Measurements from ENCODE around the gene ENTPD2.
"Not testable (repeated sequence)": the region's sequence is repeated elsewhere in the genome, so short reads cannot be mapped to it uniquely, and the experiment has no call there.

Gene ENTPD2

GRCh38 chr9:137048655-137049543 lies 5.0 kb downstream of the ENTPD2 start:
- DNase-seq (ENCODE audit: low read depth in 1 of 2, low spot score in 1 of 2): no peak

GRCh38 chr9:137046088-137046787 lies 7.6 kb downstream of the ENTPD2 start, which contains the start of gene NPDC1:
TSS of gene NPDC1 (minus strand) at chr9:137046177. CDS start at chr9:137045989, 188 bp downstream.
- peak; percentile 56 to 69 for DNase-seq (ENCODE audit: low read depth in 1 of 2, low spot score in 1 of 2)

- DNase-seq (ENCODE audit: low read depth in 1 of 2, low spot score in 1 of 2): no peak
Measured at GRCh38 chr9:137045294-137046087, 8.4 kb downstream of the ENTPD2 start.

DNA sequence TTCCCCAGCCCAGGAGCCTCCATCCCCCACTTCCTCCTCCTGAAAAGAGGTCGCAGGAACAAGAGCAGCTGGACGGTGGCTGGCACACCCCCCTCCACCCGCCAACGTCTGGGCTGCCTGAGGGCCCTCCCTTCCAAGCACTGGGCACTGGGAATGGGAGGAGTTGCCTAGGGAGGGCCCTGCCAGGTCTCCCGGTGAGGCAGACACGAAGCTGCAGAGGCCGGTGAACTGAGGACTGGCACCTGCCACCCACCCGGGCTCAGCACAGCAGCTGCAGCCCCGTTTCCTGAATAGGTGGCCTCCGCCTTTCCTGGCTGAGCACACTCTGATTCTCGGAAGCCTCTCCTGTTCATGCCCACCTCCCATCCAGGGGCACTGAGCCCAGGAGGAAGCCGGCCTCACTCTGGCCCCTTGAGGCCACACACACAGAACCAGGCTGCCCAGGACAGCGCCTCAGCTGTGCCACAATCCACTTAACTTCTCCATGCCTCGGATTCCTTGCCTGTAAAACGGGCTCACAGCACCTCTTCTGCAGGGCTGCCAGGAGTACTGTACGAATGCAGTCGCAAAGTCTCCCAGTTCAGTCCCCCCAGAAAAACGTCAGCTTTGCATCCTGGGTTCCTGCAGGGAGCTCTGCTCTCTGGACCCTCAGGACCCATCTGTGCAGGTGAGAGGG lies 9.2 kb downstream of the ENTPD2 start:
- no peak for DNase-seq (ENCODE audit: low read depth in 1 of 2, low spot score in 1 of 2)

- DNase-seq (ENCODE audit: low read depth in 1 of 2, low spot score in 1 of 2): no peak
Measured at GRCh38 chr9:137044037-137044436, 9.8 kb downstream of the ENTPD2 start.

DNA sequence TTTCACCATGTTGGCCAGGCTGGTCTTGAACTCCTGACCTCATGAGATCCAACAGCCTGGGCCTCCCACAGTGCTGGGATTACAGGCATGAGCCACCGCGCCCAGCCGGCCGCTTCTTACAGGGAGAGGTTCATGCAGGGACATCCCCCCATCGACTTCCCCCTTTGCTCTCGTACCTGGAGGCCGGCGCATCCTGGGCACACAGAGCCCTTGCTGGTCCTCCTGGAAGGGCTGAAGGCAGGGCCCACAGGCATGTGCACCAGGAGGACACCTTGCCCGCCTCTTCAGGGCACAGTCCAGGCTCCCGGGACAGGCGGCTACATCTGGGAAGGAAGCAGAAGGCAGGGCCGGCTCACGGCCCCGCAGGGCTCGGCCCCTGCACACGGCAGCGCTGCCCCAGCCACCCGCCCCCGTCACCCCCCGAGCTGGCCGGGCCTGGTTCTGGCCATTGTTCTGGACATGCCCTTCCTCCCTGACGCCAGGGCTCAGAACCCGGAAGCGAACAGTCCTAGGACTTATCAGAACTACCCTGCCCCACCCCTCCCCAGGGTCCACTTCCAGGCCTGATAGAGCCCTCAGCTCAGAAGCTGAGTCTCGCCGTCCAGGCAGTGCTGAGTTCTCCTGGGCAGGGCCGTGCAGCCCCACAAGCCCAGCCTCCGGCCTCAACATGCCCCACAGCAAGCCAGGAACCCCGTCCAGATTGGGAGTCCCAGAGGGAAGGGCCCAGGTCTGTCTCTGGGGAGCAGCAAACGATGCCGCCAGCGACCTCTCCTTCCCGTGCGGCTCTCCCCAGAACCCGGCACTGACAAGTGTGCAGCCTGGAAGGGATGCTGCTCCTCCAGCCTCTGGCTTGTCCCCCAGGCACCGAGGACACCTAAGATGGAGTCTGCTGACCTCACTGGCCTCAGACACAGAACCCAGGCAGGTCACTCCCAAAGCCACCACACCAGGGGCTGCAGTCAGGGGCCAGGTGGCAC lies 10.8 kb downstream of the ENTPD2 start:
- no peak for DNase-seq (ENCODE audit: low read depth in 1 of 2, low spot score in 1 of 2)

GRCh38 chr9:137041124-137041523 lies 12.7 kb downstream of the ENTPD2 start:
- DNase-seq (ENCODE audit: low read depth in 1 of 2, low spot score in 1 of 2): no peak

GRCh38 chr9:137040568-137040967 lies 13.3 kb downstream of the ENTPD2 start:
- DNase-seq (ENCODE audit: low read depth in 1 of 2, low spot score in 1 of 2): no peak

DNA sequence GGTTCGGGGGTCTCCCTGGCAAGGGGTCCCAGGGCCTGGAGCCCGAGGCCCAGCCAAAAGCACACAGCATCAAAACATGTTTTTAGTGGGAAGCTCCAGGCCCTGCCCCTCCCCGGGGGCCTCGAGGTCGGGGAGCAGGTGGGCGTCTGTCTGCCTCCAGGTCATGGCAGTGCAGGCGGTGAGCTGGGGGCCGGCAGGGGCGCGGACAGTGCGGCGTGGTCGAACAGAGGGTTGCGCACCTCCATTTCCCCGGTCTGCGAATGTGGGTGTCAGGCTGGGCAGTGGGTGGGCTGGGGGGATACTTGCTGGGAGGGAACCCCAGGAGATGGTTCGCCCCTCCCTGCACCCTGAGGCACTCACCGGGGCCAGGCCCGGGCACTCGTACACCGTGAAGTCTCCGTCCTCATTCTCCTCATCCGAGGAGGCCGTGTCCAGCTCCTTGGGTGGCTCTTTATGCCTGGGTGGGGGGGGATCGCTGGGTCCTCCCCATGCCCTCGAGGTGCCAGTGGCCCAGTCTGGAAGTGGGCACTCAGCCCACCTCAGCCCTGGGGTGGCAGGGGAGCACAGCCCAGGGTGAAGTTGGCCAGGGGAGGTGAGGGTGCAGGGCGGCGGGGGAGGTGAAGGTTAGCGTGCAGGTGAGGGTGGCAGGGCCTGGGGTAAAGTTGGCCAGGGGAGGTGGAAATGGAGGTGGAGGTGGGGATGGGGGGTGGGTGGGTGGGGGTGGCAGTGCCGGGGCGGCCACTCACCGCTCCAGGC lies 14.1 kb downstream of the ENTPD2 start:
- no peak for DNase-seq (ENCODE audit: low read depth in 1 of 2, low spot score in 1 of 2)

GRCh38 chr9:137038916-137039315 lies 14.9 kb downstream of the ENTPD2 start:
- no peak for DNase-seq (ENCODE audit: low read depth in 1 of 2, low spot score in 1 of 2)

DNA sequence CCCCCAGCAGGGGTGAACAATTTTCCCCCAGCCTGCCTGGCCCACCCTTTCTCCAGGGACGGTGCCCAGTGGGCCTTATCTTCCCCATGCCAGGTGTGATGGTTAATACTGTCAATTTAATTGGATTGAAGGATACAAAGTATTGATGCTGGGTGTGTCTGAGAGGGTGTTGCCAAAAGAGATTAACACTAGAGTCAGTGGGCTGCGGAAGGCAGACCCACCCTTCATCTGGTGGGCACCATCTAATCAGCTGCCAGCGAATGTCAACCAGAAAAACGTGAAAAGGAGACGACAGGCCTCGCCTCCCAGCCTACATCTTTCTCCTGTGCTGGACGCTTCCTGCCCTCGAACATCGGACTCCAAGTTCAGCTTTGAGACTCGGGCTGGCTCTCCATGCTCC lies 16.4 kb downstream of the ENTPD2 start:
- DNase-seq (ENCODE audit: low read depth in 1 of 2, low spot score in 1 of 2): no peak

GRCh38 chr9:137037035-137037434 lies 16.8 kb downstream of the ENTPD2 start:
- DNase-seq (ENCODE audit: low read depth in 1 of 2, low spot score in 1 of 2): no peak

DNA sequence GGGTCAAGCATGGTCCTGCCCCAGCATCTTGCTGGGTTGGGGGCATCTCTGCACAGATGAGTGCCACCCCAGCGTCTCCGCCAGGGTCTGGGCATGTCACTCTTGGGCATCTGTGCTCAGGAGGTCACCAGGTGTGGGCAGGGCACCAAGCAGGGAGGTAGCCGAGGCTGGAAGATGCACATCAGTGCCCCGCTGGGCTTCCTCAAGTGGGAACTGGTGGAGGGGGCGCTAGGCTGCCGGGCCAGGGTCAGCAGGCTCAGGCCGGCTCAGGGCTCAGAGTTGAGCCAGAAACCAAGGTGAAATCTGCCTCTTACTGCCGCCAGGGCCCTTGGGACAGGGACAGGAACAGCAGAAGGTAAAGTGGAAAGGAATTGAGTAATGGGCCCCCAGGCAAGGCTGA lies 17.9 kb downstream of the ENTPD2 start:
- DNase-seq (ENCODE audit: low read depth in 1 of 2, low spot score in 1 of 2): no peak

DNA sequence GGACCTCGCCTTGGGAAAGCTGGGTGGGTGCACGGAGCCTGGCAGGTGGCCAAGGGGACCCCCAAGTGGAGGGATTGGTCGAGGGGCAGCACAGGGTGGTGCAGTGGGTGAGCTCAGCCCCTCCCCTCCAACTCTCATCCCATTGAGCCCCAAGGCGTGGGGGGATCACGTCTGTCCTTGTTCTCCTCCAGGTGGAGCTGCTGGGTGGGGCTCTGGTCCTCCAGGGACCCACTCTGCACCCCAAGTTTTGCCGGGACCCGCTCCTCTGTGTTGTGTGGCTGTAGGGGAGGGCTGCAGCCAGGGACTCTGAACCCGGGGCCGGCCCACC lies 18.4 kb downstream of the ENTPD2 start:
- DNase-seq (ENCODE audit: low read depth in 1 of 2, low spot score in 1 of 2): no peak

GRCh38 chr9:137034709-137035506 lies 19.0 kb downstream of the ENTPD2 start:
- peak; percentile 72 to 81 for DNase-seq (ENCODE audit: low read depth in 1 of 2, low spot score in 1 of 2)

DNA sequence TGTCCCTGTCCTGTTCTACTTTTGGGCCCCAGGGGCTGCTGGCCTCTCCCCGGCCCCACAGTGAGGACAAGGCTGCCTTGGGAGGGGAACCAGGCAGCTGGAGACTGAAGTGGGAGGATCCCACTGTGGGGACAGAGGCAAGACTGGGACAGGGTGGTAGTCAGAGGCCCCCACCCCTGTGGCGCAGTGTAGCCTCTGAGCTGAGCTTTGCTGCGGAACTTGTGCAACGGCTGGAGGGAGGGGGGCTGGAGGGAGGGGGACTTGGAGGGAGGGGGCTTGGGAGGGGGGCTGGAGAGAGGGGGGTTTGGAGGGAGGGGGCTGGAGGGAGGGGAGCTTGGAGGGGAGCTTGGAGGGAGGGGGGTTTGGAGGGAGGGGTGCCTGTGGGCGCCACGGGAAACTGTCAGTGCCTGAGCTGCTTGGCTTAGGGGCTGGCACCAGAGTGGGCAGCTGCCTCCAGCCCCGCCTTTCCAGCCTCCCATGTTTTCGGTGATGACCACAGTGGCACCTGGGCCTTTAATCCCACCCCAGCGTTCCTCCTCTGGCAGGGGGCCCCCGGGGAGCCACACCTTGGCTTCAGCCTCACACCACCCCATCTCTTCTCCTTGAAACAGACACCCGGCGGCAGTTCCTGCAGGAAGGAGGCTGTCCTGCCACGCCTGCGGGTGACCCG lies 19.7 kb downstream of the ENTPD2 start:
- no peak for DNase-seq (ENCODE audit: low read depth in 1 of 2, low spot score in 1 of 2)

DNA sequence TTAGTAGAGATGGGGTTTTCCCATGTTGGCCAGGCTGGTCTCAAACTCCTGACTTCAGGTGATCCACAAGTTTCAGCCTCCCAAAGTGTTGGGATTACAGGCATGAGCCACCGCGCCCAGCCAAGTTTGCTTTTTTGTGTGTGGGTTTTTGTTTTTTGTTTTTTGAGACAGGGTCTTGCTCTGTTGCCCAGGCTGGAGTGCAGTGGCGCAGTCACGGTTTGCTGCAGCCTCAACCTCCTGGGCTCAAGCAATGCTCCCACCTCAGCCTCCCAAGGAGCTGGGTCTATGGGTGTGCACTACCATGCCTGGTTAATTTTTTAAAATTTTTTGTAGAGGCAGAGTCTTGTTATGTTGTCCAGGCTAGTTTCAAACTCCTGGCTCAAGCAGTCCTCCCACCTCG lies 20.4 kb downstream of the ENTPD2 start:
- not testable (repeated sequence) for DNase-seq (ENCODE audit: low read depth in 1 of 2, low spot score in 1 of 2)

GRCh38 chr9:137032858-137033257 lies 21.0 kb downstream of the ENTPD2 start:
- DNase-seq (ENCODE audit: low read depth in 1 of 2, low spot score in 1 of 2): no peak
